ENCODE data around the gene MKI67. TPM values are rescaled to one million over a fixed set of nuclear protein-coding genes. Genes with fewer than 3 reads are reported as not detected.
A peak's percentile ranks its signal among the peaks of the same experiment; 100 is the strongest.

MKI67 gene
- total RNA-seq, 1 donor from 2014 or later, result 161 TPM

DNA sequence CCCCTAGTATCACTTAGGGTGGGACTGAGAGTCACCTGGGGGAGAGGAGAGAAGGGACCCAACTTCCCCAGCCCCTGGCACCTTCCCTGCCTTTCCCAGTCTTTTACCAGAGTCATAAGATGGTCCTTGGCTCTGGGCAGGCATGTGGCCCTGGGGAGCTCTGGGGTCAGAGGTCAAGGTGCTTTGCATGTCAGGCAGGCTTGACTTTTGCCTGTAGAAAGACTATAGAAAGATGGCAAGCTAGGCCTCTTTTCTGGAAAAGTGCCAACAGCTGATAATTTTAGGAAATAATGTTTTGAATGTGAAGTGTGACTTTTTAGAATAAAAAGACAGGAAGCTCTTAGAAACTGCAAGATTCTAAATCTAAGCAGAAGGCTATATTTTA is 67.5 kb downstream of the MKI67 start:
- no peaks in the 10 kb centered on the region for H3K9me3 Mint-ChIP-seq
- no peak overlapping the region for H3K4me3 Mint-ChIP-seq
- H3K36me3 Mint-ChIP-seq (ENCODE audit: low read depth), result peaks cover 77% of the 10 kb centered on the region
- no peaks in the 10 kb centered on the region for H3K27me3 Mint-ChIP-seq
- peaks cover 29% of the 10 kb centered on the region for H3K4me1 Mint-ChIP-seq
- intact Hi-C loops (cut with micrococcal nuclease), result no loop called here
- H3K27ac Mint-ChIP-seq, result no peak overlapping the region
- no peak for DNase-seq

DNA sequence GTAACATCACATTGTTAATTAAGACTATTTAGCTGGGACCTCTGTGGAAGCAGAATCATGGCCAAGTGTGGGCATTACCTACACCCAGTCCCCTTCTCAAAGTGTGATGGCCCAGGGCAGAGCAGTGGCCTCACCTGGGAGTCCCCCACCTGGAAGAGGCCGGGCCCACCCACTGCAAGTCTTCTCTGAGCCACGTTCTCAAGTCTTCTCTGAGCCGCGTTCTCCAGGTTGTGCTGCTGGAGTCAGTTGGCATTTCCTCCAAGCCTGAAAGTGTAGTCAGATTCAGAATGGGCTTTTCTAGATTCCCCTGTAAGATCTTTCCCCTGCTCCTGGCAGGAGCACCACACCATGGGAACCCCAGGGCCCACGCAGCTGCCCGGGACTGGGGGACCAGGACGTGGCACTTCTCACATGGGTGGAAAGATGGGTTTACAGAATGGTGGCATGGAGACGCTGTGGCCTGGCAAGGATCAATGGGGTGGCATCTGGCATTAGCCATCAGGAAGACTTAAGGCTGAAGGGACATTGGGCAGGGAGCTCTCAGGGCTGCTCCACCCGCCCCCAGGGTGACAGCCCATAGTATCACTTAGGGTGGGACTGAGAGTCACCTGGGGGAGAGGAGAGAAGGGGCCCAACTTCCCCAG is 68.0 kb downstream of the MKI67 start:
- Mint-ChIP-seq H3K9me3 (no peaks in the 10 kb centered on the region), H3K36me3 (ENCODE audit: low read depth) (peaks cover 72% of the 10 kb centered on the region), H3K27me3 (no peaks in the 10 kb centered on the region), H3K4me1 (peaks cover 24% of the 10 kb centered on the region), H3K27ac (no peak overlapping the region), H3K4me3 (no peak overlapping the region)
- DNase-seq, result no peak
- intact Hi-C loops (cut with micrococcal nuclease), result no loop called here

DNA sequence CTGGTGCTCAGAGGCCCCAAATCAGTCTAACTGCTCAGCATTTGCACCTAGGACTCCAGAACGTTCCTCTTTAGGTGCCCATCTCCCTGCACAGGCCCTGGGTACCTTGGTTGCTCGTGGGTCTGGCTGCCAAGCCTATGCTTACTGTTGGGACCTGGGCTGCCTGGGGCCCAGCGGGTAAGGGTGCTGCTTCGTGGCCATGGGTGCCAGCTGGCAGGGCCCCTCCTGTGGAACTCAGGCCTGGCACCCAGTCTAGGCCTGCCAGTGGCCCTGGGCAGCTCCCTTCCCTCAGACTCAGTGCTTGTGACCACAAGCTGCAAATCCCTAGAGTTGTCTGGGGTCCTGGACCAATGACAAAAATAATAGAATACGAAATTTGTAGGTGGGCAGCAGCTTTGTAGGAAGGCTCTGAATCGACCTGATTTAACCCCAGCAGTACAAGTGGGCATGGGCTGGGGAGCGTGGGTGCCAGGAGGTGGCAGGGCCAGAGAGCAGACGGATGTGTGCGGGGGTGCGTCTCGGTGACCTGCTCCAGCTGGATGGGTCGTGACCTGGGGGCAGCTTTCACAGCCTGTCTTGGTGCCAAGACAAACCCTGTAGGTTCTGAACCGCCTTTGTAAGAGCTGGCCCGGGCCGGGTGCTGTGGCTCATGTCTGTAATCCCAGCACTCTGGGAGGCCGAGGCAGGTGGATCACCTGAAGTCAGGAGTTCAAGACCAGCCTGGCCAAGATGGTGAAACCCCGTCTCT is 69.7 kb downstream of the MKI67 start:
- peaks cover 69% of the 10 kb centered on the region for H3K36me3 Mint-ChIP-seq (ENCODE audit: low read depth)
- H3K27me3 Mint-ChIP-seq, result no peaks in the 10 kb centered on the region
- peaks cover 19% of the 10 kb centered on the region for H3K4me1 Mint-ChIP-seq
- no peak overlapping the region for H3K27ac Mint-ChIP-seq
- intact Hi-C loops (cut with micrococcal nuclease), result no loop called here
- H3K9me3 Mint-ChIP-seq, result no peaks in the 10 kb centered on the region
- H3K4me3 Mint-ChIP-seq, result no peak overlapping the region
- no peak for DNase-seq

DNA sequence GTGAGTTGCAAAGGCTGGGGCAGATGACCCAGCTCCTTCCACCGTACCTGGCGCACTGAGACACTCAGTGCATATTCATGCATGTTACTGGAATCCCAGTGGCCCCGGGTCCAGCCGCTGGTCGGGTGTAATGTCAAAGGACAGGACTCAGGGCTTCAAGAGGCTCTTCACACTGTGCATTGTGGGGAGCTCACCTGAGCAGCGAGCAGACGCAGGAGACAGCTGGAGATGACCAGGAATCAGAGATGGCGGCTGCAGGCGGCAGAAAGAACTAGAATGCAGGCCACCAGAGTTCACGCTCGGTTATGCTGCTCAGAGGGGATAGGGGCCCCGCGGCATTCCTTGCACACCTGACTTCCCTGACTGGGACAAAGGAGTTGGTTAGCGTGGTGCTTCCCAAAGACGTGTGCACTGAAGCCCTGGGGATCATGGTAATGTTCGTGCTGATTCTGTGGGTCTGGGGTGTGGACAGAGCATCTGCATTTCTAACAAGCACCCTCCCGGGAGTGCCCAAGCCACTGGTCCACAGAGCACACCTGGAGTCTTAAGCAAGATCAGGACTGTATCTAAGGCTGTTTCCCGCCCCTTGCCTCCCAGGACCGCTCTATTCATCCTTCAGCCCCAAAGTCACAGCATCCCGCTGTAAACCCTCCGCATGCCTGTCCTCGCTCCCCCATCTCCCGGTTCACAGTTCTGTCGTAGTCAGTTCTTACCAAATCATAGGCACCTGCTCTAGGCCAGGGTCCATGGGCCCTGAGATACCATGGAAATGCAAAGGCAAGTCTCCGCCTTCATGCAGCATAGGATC is 71.0 kb downstream of the MKI67 start:
- H3K9me3 Mint-ChIP-seq, result no peaks in the 10 kb centered on the region
- H3K27ac Mint-ChIP-seq, result no peak overlapping the region
- peaks cover 27% of the 10 kb centered on the region for H3K4me1 Mint-ChIP-seq
- no peaks in the 10 kb centered on the region for H3K27me3 Mint-ChIP-seq
- DNase-seq, result no peak
- peaks cover 70% of the 10 kb centered on the region for H3K36me3 Mint-ChIP-seq (ENCODE audit: low read depth)
- H3K4me3 Mint-ChIP-seq, result no peak overlapping the region
- intact Hi-C loops (cut with micrococcal nuclease), result no loop called here

DNA sequence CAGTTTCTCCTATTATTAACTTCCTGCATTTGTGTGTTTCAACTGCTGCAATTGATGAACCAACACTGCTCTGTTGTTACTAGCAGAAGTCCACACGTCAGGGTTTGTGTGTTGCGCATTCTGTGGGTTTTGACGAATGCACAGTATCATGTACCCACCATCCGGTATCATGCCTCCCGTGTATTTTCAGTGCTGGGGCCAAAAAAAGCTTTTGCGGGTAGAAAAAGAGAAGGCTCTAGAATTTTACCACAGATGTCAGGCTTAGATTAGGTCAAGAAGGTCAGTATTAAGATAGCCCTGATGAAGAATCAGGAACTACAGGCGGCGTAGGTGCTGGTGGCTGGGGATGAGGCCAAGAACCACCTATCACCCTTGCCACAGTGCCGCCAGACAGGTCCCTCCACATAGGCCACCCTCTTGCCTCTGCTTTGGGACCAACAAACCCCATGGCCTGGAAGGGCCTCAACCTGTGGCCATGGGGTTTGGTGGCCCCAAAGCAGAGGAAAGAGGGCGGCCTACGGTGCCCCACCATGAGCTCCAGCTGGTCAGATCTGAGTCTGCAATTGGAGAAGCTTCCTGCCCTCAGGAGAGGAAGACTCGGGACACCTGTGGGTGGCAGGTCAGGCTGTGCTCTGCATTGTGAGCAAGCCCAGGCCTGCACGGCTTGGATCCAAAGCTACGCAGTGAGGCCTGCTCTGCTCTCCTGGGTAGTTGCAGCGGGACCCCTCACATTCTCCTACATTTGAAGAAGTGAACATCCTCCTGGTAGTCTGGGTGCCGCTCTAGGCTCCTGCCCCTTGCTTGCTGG is 71.9 kb downstream of the MKI67 start:
- Mint-ChIP-seq H3K9me3 (no peaks in the 10 kb centered on the region), H3K36me3 (ENCODE audit: low read depth) (peaks cover 71% of the 10 kb centered on the region), H3K4me3 (no peak overlapping the region), H3K4me1 (peaks cover 30% of the 10 kb centered on the region), H3K27me3 (no peaks in the 10 kb centered on the region), H3K27ac (no peak overlapping the region)
- intact Hi-C loops (cut with micrococcal nuclease), result no loop called here
- DNase-seq, result no peak

DNA sequence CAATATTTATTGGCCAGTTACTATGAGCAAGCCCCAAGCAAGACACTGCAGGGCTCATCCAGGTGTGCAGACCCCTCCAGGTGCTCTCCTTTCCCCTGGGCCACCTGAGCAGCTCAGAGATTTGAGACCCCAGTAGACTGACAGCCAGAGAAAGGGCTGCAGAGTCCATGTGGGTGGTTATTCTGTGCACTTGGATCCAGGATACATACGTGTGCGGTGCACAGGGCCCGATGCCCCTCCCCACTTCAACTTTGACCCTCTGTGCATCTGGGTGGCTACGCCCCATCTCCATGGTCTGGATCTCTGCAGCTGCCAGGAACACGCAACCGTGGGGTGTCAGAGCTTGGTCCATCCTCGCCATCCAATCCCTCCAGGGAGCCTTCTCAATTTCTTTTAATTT is 72.9 kb downstream of the MKI67 start:
- peaks cover 36% of the 10 kb centered on the region for H3K4me1 Mint-ChIP-seq
- intact Hi-C loops (cut with micrococcal nuclease), result no loop called here
- no peaks in the 10 kb centered on the region for H3K27me3 Mint-ChIP-seq
- H3K36me3 Mint-ChIP-seq (ENCODE audit: low read depth), result peaks cover 73% of the 10 kb centered on the region
- no peaks in the 10 kb centered on the region for H3K9me3 Mint-ChIP-seq
- H3K27ac Mint-ChIP-seq, result no peak overlapping the region
- DNase-seq, result no peak
- no peak overlapping the region for H3K4me3 Mint-ChIP-seq

DNA sequence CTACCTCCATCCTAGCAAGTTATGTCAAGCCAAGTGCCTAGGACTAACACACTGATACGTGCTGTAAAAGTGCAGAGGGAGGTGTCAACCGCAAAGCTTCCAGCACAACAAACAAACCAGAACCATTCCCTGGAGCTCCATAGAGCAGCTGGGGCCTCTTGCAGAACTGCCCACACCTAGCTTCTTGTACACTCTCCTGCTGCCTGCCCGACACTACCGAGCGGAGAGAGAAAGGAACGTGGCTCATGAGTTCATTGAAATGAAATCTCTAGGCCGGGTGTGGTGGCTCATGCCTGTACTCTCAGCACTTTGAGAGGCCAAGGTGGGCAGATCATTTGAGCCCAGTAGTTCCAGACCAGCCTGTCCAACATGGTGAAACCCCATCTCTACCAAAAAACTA is 73.5 kb downstream of the MKI67 start:
- no peak for DNase-seq
- no peaks in the 10 kb centered on the region for H3K9me3 Mint-ChIP-seq
- peaks cover 42% of the 10 kb centered on the region for H3K4me1 Mint-ChIP-seq
- no peaks in the 10 kb centered on the region for H3K27me3 Mint-ChIP-seq
- no peak overlapping the region for H3K4me3 Mint-ChIP-seq
- no peak overlapping the region for H3K27ac Mint-ChIP-seq
- peaks cover 71% of the 10 kb centered on the region for H3K36me3 Mint-ChIP-seq (ENCODE audit: low read depth)
- intact Hi-C loops (cut with micrococcal nuclease), result no loop called here

DNA sequence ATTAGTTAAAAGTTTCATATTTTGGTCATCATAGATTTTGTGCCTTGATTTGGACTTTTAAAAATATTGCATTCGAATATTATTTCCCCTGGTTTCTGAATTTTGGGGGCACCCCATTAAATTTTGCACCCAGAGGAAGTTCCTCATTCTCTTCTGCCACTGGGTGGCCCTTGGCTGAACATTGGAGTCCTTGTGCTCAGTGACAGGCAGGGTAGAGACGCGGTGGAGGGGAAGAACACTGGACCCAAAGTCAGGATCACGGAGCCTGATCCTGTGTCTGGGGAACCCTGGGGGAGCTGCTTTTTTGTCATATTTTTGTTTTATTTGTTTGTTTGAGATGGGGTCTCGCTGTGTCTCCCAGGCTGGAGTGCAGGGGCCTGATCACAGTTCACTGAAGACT is 74.7 kb downstream of the MKI67 start:
- Mint-ChIP-seq H3K36me3 (ENCODE audit: low read depth) (peaks cover 62% of the 10 kb centered on the region), H3K4me3 (no peak overlapping the region), H3K27ac (no peak overlapping the region), H3K9me3 (no peaks in the 10 kb centered on the region), H3K27me3 (no peaks in the 10 kb centered on the region), H3K4me1 (peaks cover 47% of the 10 kb centered on the region)
- intact Hi-C loops (cut with micrococcal nuclease), result no loop called here
- DNase-seq, result no peak

DNA sequence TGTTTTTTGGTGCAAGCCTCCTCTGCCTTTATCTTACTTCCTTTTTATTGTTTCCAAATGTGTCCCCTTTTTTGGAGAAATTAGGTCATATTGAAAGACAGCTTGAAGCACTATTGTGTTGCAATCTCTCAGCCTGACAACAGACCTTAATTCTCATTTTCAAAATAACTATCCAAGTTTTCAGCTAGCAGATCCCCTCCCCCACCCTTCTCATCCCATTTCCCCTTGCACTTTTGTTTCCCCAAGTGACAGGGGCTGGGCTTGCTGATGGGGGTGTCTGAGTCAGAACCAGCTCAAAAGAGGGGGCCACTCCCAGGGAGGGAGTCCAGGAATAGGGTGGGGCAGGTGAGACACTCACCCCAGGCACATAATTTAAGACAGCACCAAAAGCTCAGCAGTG is 75.3 kb downstream of the MKI67 start:
- Mint-ChIP-seq H3K4me3 (no peak overlapping the region), H3K4me1 (peaks cover 50% of the 10 kb centered on the region), H3K36me3 (ENCODE audit: low read depth) (peaks cover 56% of the 10 kb centered on the region), H3K27me3 (no peaks in the 10 kb centered on the region), H3K27ac (peak overlapping the region; percentile 45), H3K9me3 (no peaks in the 10 kb centered on the region)
- no peak for DNase-seq
- intact Hi-C loops (cut with micrococcal nuclease), result no loop called here

DNA sequence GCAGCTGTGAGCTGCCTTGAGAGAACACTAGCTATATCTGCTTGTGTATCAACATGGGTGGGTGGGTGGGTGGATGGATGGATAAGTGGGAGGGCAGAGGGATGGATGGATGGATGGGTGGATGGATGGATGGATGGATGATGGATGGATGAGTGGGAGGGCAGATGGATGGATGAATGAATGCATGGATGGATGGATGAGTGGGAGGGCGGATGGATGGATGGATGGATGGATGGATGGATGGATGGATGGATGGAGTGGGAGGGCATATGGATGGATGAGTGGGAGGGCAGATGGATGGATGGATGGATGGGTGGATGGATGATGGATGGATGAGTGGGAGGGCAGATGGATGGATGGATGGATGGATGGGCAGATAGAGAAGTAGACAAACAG is 76.1 kb downstream of the MKI67 start:
- Mint-ChIP-seq H3K4me1 (peaks cover 48% of the 10 kb centered on the region), H3K36me3 (ENCODE audit: low read depth) (peaks cover 48% of the 10 kb centered on the region), H3K4me3 (peak overlapping the region; percentile 86), H3K27ac (peak overlapping the region; percentile 45), H3K27me3 (no peaks in the 10 kb centered on the region), H3K9me3 (no peaks in the 10 kb centered on the region)
- intact Hi-C loops (cut with micrococcal nuclease), result no loop called here
- no peak for DNase-seq

DNA sequence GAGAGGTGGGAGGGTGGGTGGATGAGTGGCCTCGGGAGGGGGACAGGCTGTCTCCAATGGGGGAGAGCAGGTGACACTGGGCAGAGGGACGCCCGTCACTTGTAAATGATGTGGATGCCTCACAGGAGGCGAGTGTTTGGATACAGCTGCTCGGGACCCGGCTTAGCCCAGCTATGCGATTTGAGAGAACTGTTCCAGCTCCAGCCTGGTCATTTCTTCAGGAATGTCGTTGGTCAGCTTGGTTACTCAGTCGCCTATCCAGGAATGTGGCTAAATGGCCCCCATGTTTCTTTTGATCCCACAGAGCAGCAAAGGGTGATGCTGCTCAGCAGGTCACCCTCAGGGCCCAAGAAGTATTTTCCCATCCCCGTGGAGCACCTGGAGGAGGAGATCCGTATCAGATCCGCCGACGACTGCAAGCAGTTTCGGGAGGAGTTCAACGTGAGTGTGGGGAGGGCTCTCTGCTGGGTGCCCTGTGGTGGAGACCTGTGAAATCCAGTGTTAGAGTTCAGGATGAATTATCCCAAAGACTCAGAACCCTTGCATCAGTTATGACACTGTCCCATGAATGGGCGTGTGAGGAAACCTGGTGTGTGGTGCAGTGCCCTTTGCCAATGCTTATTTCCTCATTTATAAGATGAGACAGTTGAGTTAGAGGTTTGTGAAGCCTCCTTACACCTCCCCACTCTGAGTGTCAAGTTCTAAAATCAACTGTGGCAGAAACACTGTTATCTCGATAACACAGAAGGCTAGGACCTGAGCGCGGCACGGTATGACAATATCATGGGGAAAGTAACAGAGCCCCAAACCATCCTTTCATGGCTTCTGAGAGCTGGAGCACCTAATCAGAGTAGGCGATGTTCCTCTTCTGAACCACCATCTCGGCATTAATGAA is 76.8 kb downstream of the MKI67 start:
- no peak for DNase-seq
- H3K4me3 Mint-ChIP-seq, result peak overlapping the region; percentile 86
- no peaks in the 10 kb centered on the region for H3K27me3 Mint-ChIP-seq
- H3K27ac Mint-ChIP-seq, result peak overlapping the region; percentile 90
- peaks cover 48% of the 10 kb centered on the region for H3K4me1 Mint-ChIP-seq
- intact Hi-C loops (cut with micrococcal nuclease), result no loop called here
- H3K9me3 Mint-ChIP-seq, result no peaks in the 10 kb centered on the region
- peaks cover 44% of the 10 kb centered on the region for H3K36me3 Mint-ChIP-seq (ENCODE audit: low read depth)

DNA sequence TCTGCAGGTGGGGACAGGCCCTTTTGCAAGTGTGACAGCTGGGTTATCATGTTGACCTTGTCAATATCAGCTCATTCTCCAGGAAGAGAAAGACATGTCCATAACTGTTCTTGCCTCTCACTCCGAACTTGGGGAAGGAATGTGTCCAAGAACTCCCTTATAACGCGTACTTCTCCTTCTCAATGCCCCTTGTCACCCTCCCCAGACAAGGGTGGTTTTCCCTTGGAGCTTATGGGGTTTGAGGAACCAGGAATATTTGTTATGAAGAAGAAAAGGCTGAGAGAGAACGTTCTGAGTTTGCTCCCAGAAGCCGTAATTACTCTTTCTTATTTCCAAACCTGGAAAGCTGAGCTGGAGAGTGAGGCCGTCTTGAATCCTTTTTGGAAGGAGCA is 77.4 kb downstream of the MKI67 start:
- no peak for DNase-seq
- H3K36me3 Mint-ChIP-seq (ENCODE audit: low read depth), result peaks cover 39% of the 10 kb centered on the region
- peak overlapping the region; percentile 86 for H3K4me3 Mint-ChIP-seq
- H3K27me3 Mint-ChIP-seq, result no peaks in the 10 kb centered on the region
- peaks cover 48% of the 10 kb centered on the region for H3K4me1 Mint-ChIP-seq
- H3K27ac Mint-ChIP-seq, result peak overlapping the region; percentile 90
- no peaks in the 10 kb centered on the region for H3K9me3 Mint-ChIP-seq
- intact Hi-C loops (cut with micrococcal nuclease), result loop anchor here (1.0 kb wide), 1 partner anchor 58 kb away; no protein-coding TSS in a partner anchor

Measured in activated CD4-positive, alpha-beta T cell treated with anti-CD3 and anti-CD28 coated beads, Interleukin-2, amount 10 ng/mL, durations not matched to agents 24 days and 14 days (primary cell).